ENCODE results near the gene SATB1.

DNA sequence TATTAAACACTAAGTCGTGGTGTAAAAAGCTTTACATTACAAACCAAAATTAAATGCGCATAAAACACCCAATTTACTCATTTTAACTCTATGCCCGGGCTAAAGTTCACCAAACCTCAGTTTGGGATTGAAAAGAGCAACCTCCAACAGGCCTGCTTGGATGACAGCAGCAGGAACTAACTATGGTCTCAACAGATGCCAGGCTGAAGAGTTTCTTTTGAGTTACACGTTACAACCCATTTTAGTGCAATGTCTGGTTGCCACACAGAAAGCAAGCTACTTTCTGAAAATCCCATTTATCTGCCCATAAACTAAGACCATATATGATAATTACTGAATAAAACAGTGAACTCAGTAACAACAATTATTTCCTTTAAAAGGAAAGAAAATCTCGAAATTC is 2.2 kb downstream of the SATB1 start:
- TF ChIP-seq GLIS3 (CRISPR knock-in tag; IDR thresholded peaks at IDR 0.05) (no peak), ISL1 (CRISPR knock-in tag; IDR thresholded peaks at IDR 0.05) (no peak), ESRRG (CRISPR knock-in tag; IDR thresholded peaks at IDR 0.05) (no peak), RARB (CRISPR knock-in tag; IDR thresholded peaks at IDR 0.05) (no peak), OSR1 (CRISPR knock-in tag; IDR thresholded peaks at IDR 0.05) (no peak), ZFP3 (CRISPR knock-in tag; IDR thresholded peaks at IDR 0.05) (no peak), CSDC2 (CRISPR knock-in tag; IDR thresholded peaks at IDR 0.05) (no peak), PPARA (CRISPR knock-in tag; IDR thresholded peaks at IDR 0.05; ENCODE audit: borderline replicate concordance) (no peak)
- TF ChIP-seq, protein P1, sequence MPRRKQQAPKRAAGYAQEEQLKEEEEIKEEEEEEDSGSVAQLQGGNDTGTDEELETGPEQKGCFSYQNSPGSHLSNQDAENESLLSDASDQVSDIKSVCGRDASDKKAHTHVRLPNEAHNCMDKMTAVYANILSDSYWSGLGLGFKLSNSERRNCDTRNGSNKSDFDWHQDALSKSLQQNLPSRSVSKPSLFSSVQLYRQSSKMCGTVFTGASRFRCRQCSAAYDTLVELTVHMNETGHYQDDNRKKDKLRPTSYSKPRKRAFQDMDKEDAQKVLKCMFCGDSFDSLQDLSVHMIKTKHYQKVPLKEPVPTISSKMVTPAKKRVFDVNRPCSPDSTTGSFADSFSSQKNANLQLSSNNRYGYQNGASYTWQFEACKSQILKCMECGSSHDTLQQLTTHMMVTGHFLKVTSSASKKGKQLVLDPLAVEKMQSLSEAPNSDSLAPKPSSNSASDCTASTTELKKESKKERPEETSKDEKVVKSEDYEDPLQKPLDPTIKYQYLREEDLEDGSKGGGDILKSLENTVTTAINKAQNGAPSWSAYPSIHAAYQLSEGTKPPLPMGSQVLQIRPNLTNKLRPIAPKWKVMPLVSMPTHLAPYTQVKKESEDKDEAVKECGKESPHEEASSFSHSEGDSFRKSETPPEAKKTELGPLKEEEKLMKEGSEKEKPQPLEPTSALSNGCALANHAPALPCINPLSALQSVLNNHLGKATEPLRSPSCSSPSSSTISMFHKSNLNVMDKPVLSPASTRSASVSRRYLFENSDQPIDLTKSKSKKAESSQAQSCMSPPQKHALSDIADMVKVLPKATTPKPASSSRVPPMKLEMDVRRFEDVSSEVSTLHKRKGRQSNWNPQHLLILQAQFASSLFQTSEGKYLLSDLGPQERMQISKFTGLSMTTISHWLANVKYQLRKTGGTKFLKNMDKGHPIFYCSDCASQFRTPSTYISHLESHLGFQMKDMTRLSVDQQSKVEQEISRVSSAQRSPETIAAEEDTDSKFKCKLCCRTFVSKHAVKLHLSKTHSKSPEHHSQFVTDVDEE (CRISPR knock-in tag; IDR thresholded peaks at IDR 0.05), result no peak
- TF ChIP-seq, protein P2, sequence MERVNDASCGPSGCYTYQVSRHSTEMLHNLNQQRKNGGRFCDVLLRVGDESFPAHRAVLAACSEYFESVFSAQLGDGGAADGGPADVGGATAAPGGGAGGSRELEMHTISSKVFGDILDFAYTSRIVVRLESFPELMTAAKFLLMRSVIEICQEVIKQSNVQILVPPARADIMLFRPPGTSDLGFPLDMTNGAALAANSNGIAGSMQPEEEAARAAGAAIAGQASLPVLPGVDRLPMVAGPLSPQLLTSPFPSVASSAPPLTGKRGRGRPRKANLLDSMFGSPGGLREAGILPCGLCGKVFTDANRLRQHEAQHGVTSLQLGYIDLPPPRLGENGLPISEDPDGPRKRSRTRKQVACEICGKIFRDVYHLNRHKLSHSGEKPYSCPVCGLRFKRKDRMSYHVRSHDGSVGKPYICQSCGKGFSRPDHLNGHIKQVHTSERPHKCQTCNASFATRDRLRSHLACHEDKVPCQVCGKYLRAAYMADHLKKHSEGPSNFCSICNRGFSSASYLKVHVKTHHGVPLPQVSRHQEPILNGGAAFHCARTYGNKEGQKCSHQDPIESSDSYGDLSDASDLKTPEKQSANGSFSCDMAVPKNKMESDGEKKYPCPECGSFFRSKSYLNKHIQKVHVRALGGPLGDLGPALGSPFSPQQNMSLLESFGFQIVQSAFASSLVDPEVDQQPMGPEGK (CRISPR knock-in tag; IDR thresholded peaks at IDR 0.05; ENCODE audit: borderline replicate concordance), result no peak
- TF ChIP-seq, protein P3, sequence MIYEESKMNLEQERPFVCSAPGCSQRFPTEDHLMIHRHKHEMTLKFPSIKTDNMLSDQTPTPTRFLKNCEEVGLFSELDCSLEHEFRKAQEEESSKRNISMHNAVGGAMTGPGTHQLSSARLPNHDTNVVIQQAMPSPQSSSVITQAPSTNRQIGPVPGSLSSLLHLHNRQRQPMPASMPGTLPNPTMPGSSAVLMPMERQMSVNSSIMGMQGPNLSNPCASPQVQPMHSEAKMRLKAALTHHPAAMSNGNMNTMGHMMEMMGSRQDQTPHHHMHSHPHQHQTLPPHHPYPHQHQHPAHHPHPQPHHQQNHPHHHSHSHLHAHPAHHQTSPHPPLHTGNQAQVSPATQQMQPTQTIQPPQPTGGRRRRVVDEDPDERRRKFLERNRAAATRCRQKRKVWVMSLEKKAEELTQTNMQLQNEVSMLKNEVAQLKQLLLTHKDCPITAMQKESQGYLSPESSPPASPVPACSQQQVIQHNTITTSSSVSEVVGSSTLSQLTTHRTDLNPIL (CRISPR knock-in tag; IDR thresholded peaks at IDR 0.05; ENCODE audit: low read depth), result no peak
